ENCODE data around the gene LYPD8.

DNA sequence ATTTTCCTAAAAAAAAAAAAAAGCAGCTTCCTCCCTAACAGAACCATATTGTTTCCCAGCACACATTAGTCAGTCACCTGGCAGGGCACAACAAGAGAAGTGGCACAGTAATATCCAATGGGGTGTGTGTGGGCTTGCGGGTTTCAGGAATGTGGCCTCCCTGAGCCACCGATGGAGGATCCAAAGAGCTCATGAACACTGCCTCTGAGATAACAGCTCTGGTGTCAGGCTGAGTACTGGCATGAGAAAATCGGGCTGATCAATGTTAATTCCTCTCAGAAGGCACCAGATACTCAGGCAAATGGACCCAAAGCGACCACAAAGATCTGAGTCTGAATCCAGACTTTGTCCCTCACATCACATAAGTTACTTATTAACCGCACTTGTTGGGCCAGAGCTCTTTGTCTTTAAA, 2.2 kb upstream of the LYPD8 start:
- TF ChIP-seq ZNF121 (tag by site-specific recombination; IDR thresholded peaks at IDR 0.05) (no peak), ZNF274 (IDR thresholded peaks at IDR 0.05; ENCODE audit: low read length) (no peak), ZNF274 (tag by site-specific recombination; IDR thresholded peaks at IDR 0.05; ENCODE audit: borderline replicate concordance) (no peak), ZNF658 (tag by site-specific recombination; IDR thresholded peaks at IDR 0.05) (no peak), ZNF843 (tag by site-specific recombination; IDR thresholded peaks at IDR 0.05) (no peak), TCF7L2 (IDR thresholded peaks at IDR 0.05; ENCODE audit: borderline replicate concordance, low read depth, low read length) (no peak), ZNF184 (tag by site-specific recombination; IDR thresholded peaks at IDR 0.05) (no peak), ZNF785 (tag by site-specific recombination; IDR thresholded peaks at IDR 0.05) (no peak), ZNF555 (tag by site-specific recombination; conservative IDR thresholded peaks at IDR 0.05) (no peak), ZBTB20 (tag by site-specific recombination; IDR thresholded peaks at IDR 0.05) (no peak), ZSCAN16 (tag by site-specific recombination; IDR thresholded peaks at IDR 0.05) (no peak)
- TF ChIP-seq, protein P1, sequence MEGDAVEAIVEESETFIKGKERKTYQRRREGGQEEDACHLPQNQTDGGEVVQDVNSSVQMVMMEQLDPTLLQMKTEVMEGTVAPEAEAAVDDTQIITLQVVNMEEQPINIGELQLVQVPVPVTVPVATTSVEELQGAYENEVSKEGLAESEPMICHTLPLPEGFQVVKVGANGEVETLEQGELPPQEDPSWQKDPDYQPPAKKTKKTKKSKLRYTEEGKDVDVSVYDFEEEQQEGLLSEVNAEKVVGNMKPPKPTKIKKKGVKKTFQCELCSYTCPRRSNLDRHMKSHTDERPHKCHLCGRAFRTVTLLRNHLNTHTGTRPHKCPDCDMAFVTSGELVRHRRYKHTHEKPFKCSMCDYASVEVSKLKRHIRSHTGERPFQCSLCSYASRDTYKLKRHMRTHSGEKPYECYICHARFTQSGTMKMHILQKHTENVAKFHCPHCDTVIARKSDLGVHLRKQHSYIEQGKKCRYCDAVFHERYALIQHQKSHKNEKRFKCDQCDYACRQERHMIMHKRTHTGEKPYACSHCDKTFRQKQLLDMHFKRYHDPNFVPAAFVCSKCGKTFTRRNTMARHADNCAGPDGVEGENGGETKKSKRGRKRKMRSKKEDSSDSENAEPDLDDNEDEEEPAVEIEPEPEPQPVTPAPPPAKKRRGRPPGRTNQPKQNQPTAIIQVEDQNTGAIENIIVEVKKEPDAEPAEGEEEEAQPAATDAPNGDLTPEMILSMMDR (tag by site-specific recombination; IDR thresholded peaks at IDR 0.05) = no peak
